IMR-90 (cell line): ENCODE results near the gene ANK3. TPM values are rescaled to one million over a fixed set of nuclear protein-coding genes. Genes with fewer than 3 reads are reported as not detected.
A peak's percentile ranks its signal among the peaks of the same experiment; 100 is the strongest.

Experiments used
- ATAC-seq: fragments of 200-7000 bp; cut with Tn5 transposase; 2 replicates; pipeline ENCODE4 v1.9.1; 2020; ENCODE audit warnings: low read depth, mild to moderate bottlenecking, moderate library complexity
- BruUV-seq: library from RNA; stranded (reverse); fragments of 400-500 nt; replicated peaks from 2 replicates; lab custom pipeline; 2021; lab: Mats Ljungman, UMichigan
- CTCF ChIA-PET: fragments of 300-600 bp; formaldehyde crosslinking; extraction: SDS; loops from one replicate; lab custom pipeline; 2021; ENCODE audit warnings: antibody characterized with exemption; lab: Yijun Ruan, JAX
- POLR2A ChIA-PET: fragments of 300-600 bp; sonication (Branson Sonifier 250); formaldehyde crosslinking; loops from one replicate; lab custom pipeline; 2022; ENCODE audit warnings: antibody characterized with exemption; ENCODE audit not compliant: unreplicated experiment; lab: Charles Lee
- DNase-seq: peaks from one replicate; pipeline ENCODE4 v3.0.0; 2013
- H2AFZ ChIP-seq: replicated peaks from 2 replicates; pipeline ENCODE3; 2013; ENCODE audit warnings: low read length, mild to moderate bottlenecking; ENCODE audit not compliant: poor library complexity
- H2AK5ac ChIP-seq: 2 replicates; pipeline ENCODE4 v1.6.1; 2013; ENCODE audit warnings: low read depth, low read length, inconsistent platforms
- H2AK9ac ChIP-seq: replicated peaks from 2 replicates; pipeline ENCODE3; 2013; ENCODE audit warnings: mild to moderate bottlenecking, low read depth, low read length, moderate library complexity; ENCODE audit not compliant: poor library complexity
- H2BK120ac ChIP-seq: 2 replicates; pipeline ENCODE4 v1.6.1; 2013; ENCODE audit warnings: low read depth, low read length, inconsistent platforms
- H2BK15ac ChIP-seq: 3 replicates; pipeline ENCODE4 v1.6.1; 2013; ENCODE audit warnings: low read depth, low read length, inconsistent platforms
- H2BK20ac ChIP-seq: 2 replicates; pipeline ENCODE4 v1.6.1; 2013; ENCODE audit warnings: low read depth, mild to moderate bottlenecking, inconsistent platforms, low read length, moderate library complexity
- H2BK5ac ChIP-seq: 2 replicates; pipeline ENCODE4 v1.6.1; 2013; ENCODE audit warnings: mild to moderate bottlenecking, low read depth, low read length, inconsistent platforms; ENCODE audit not compliant: poor library complexity, severe bottlenecking
- H3K14ac ChIP-seq: replicated peaks from 2 replicates; pipeline ENCODE4 v1.6.1; 2013; ENCODE audit warnings: low read depth, low read length, inconsistent platforms
- H3K18ac ChIP-seq: 2 replicates; pipeline ENCODE4 v1.6.1; 2013; ENCODE audit warnings: low read depth, low read length, control low read depth
- H3K23ac ChIP-seq: 2 replicates; pipeline ENCODE4 v1.6.1; 2013; ENCODE audit warnings: low read depth, low read length, inconsistent platforms
- H3K27ac ChIP-seq: 2 replicates; pipeline ENCODE4 v1.5.1; 2013; ENCODE audit warnings: mild to moderate bottlenecking, control low read depth, low read length; ENCODE audit not compliant: insufficient read depth
- H3K27me3 ChIP-seq: 2 replicates; pipeline ENCODE4 v1.6.1; 2013; ENCODE audit warnings: low read length; ENCODE audit not compliant: control insufficient read depth, insufficient read depth
- H3K36me3 ChIP-seq: 2 replicates; pipeline ENCODE4 v1.6.1; 2013; ENCODE audit warnings: low read length, mixed read lengths; ENCODE audit not compliant: control insufficient read depth, insufficient read depth
- H3K4ac ChIP-seq: 2 replicates; pipeline ENCODE4 v1.6.1; 2013; ENCODE audit warnings: low read depth, low read length, inconsistent platforms
- H3K4me1 ChIP-seq: 2 replicates; pipeline ENCODE4 v1.6.1; 2013; ENCODE audit warnings: low read length, mixed read lengths; ENCODE audit not compliant: control insufficient read depth, insufficient read depth
- H3K4me2 ChIP-seq: 2 replicates; pipeline ENCODE4 v1.6.1; 2013; ENCODE audit warnings: low read depth, mild to moderate bottlenecking, control low read depth, low read length, moderate library complexity
- H3K4me3 ChIP-seq: 2 replicates; pipeline ENCODE4 v1.5.1; 2013; ENCODE audit warnings: low read depth, mild to moderate bottlenecking, control low read depth, low read length, moderate library complexity; ENCODE audit not compliant: insufficient read depth
- H3K56ac ChIP-seq: 2 replicates; pipeline ENCODE4 v1.6.1; 2013; ENCODE audit warnings: low read length, inconsistent platforms; ENCODE audit not compliant: insufficient read depth; ENCODE audit errors: extremely low read depth
- H3K79me1 ChIP-seq, 2 experiments: 2 replicates each; pipeline ENCODE4 v1.6.1; 2013; ENCODE audit warnings: low read length in 2 of 2, inconsistent platforms in 1 of 2, low read depth in 1 of 2
- H3K9ac ChIP-seq: 2 replicates; pipeline ENCODE4 v1.6.1; 2013; ENCODE audit warnings: low read depth, low read length, control low read depth
- H3K9me1 ChIP-seq: 2 replicates; pipeline ENCODE4 v1.6.1; 2013; ENCODE audit warnings: low read length, inconsistent platforms; ENCODE audit not compliant: insufficient read depth
- H3K9me3 ChIP-seq: 2 replicates; pipeline ENCODE4 v1.6.1; 2013; ENCODE audit warnings: low read length; ENCODE audit not compliant: control insufficient read depth, insufficient read depth
- H4K20me1 ChIP-seq: 2 replicates; pipeline ENCODE4 v1.6.1; 2013; ENCODE audit warnings: low read length, inconsistent platforms; ENCODE audit not compliant: insufficient read depth
- H4K5ac ChIP-seq: 2 replicates; pipeline ENCODE4 v1.6.1; 2013; ENCODE audit warnings: mild to moderate bottlenecking, low read depth, low read length, control low read depth
- H4K8ac ChIP-seq, 2 experiments: 2 replicates each; pipeline ENCODE4 v1.6.1; 2013; ENCODE audit warnings: low read depth in 2 of 2, low read length in 2 of 2, control low read depth in 1 of 2, inconsistent platforms in 1 of 2
- H4K91ac ChIP-seq: 2 replicates; pipeline ENCODE4 v1.6.1; 2013; ENCODE audit warnings: low read depth, low read length, inconsistent platforms; ENCODE audit not compliant: insufficient read depth
- BHLHE40 ChIP-seq: fragments of 150-350 bp; IDR thresholded peaks from 2 replicates; pipeline ENCODE4 v1.6.1; 2016; ENCODE audit warnings: mild to moderate bottlenecking, low read depth, low read length
- CEBPB ChIP-seq: IDR thresholded peaks from 2 replicates; pipeline ENCODE4 v1.6.1; 2012; ENCODE audit warnings: low read depth, low read length, improper control_type of control experiment
- CHD1 ChIP-seq: IDR thresholded peaks from 2 replicates; pipeline ENCODE4 v1.6.1; 2012; ENCODE audit warnings: low read depth, low read length, improper control_type of control experiment
- CTCF ChIP-seq: conservative IDR thresholded peaks from 2 replicates; pipeline ENCODE4 v1.5.1; 2012; ENCODE audit warnings: mild to moderate bottlenecking, low read depth, low read length, improper control_type of control experiment
- ELK1 ChIP-seq: fragments of 150-350 bp; IDR thresholded peaks from 2 replicates; pipeline ENCODE4 v1.6.1; 2016; ENCODE audit warnings: low read depth, mild to moderate bottlenecking, low read length, moderate library complexity, borderline replicate concordance
- FOS ChIP-seq: fragments of 150-350 bp; IDR thresholded peaks from 2 replicates; pipeline ENCODE4 v1.6.1; 2016; ENCODE audit warnings: low read depth, low read length
- MAFK ChIP-seq: IDR thresholded peaks from 2 replicates; pipeline ENCODE4 v1.6.1; 2012; ENCODE audit warnings: low read depth, low read length, improper control_type of control experiment
- MAZ ChIP-seq: IDR thresholded peaks from 2 replicates; pipeline ENCODE4 v1.6.1; 2012; ENCODE audit warnings: low read depth, mild to moderate bottlenecking, low read length, improper control_type of control experiment, moderate library complexity, borderline replicate concordance
- NFE2L2 ChIP-seq: fragments of 150-350 bp; IDR thresholded peaks from 2 replicates; pipeline ENCODE4 v1.6.1; 2016; ENCODE audit warnings: low read depth, mild to moderate bottlenecking, low read length
- POLR2A ChIP-seq: IDR thresholded peaks from 2 replicates; pipeline ENCODE4 v1.6.1; 2012; ENCODE audit warnings: mild to moderate bottlenecking, low read depth, low read length
- RAD21 ChIP-seq: IDR thresholded peaks from 2 replicates; pipeline ENCODE4 v1.6.1; 2012; ENCODE audit warnings: low read length, improper control_type of control experiment
- RCOR1 ChIP-seq: IDR thresholded peaks from 2 replicates; pipeline ENCODE4 v1.6.1; 2012; ENCODE audit warnings: mild to moderate bottlenecking, low read length, improper control_type of control experiment; ENCODE audit not compliant: insufficient replicate concordance
- RFX5 ChIP-seq: IDR thresholded peaks from 2 replicates; pipeline ENCODE4 v1.8.0; 2012; ENCODE audit warnings: low read depth, mild to moderate bottlenecking, low read length, moderate library complexity
- USF2 ChIP-seq: fragments of 150-350 bp; IDR thresholded peaks from 2 replicates; pipeline ENCODE4 v1.6.1; 2017; ENCODE audit warnings: mild to moderate bottlenecking, antibody characterized with exemption, low read length, low read depth
- WGBS, 2 experiments: methylation state at CpG; one replicate each; pipeline versions ENCODE4 v1.1.5 to v1.1.7; 2013; ENCODE audit warnings: missing lambda C conversion rate in 2 of 2; ENCODE audit not compliant: insufficient read length in 1 of 2; ENCODE audit errors: extremely low coverage in 2 of 2; 5-methylcytosine and 5-hydroxymethylcytosine counted together
- dilution Hi-C: fragments of 300-500 bp; cut with HindIII; formaldehyde crosslinking; loops from one replicate; pipeline ENCODE4 v1.14.3; 2018; ENCODE audit warnings: low sequenced_read_pairs; ENCODE audit not compliant: unreplicated experiment
- in situ Hi-C: fragments of 300-500 bp; cut with MboI; formaldehyde crosslinking; loops from 3 replicates; pipeline ENCODE4 v1.14.3; 2019; ENCODE audit warnings: low sequenced_read_pairs, inconsistent platforms, mixed read lengths
- intact Hi-C: fragments of 100-400 bp; cut with micrococcal nuclease; formaldehyde crosslinking; loops from 2 replicates; pipeline ENCODE4 v1.10.0; 2022
- polyA plus RNA-seq, 3 experiments: library from polyadenylated mRNA; depleted of rRNA; stranded (reverse); fragments of >200 nt; gene quantifications; 2 replicates each; pipeline ENCODE4 v1.2.3, GENCODE V29; 2012; ENCODE audit warnings: low replicate concordance in 1 of 3
- total RNA-seq: library from RNA; depleted of rRNA; stranded (reverse); fragments of >200 nt; gene quantifications from 2 replicates; pipeline ENCODE4 v1.2.3, GENCODE V29; 2012

ANK3 gene
- total and polyA plus RNA-seq, 2 of the 4 experiments (the other 2 are of a cell fraction), result 0.63 to 1.8 TPM

DNA sequence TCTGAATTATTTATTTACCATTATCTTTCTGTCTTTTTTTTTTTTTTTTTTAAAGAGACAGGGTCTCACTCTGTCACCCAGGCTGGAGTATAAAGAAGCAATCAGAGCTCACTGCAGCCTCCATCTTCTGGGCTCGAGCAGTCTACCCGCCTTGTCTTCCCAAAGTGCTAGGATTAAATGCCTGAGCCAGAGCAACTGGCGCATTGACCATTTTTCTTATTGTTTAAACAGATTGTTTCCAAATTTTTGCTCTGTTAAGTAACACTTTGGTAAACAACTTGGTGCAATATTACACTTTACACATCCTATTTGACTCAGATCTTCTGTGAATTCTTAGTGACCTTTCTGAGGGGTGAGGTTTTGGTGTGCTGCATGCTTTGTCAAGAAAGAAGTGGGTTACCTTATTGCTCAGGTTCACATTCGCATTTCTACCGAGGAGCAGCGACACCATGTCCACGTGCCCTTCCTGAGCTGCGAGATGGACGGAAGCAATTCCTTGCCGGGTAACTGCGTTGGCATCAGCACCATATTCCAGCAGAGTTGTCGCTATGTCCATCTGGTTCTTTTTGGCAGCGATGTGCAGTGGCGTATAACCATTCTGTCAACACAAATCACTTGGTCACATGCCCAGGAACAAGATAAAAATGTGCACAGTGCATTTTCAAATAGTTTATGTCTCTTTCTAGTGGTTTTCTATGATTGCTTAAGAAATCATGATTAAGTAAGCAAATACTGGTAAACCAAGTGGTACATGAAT is 203.2 kb downstream of the ANK3 start:
- DNase-seq, result peak; percentile 7
- no TSS peak for BruUV-seq
- Histone ChIP-seq H2BK15ac (no peak overlapping the region), H3K4ac (peak overlapping the region; percentile 20; the same call in 1 of the 2 replicates), H3K18ac (no peak overlapping the region), H3K56ac (no peak overlapping the region), H3K4me3 (no peak overlapping the region), H4K5ac (no peak overlapping the region), H2AK5ac (peak overlapping the region; percentile 60; the same call in 1 of the 2 replicates), H3K27me3 (no peaks in the 10 kb centered on the region; the same call in 1 of the 2 replicates), H3K9me1 (peaks cover 3% of the 10 kb centered on the region), H2AK9ac (peak overlapping the region; percentile 74), H3K14ac (0 out of 2 replicates have a peak overlapping the region, but pooled peaks have one; percentile 67), H2BK120ac (no peak overlapping the region), H3K4me1 (peaks cover 3% of the 10 kb centered on the region; the same call in 1 of the 2 replicates), H4K8ac (0 out of 4 replicates have a peak overlapping the region, but pooled peaks of 1 of the 2 experiments have one; percentile 31), H3K9ac (no peak overlapping the region), H3K27ac (no peak overlapping the region), H3K79me1 (no peaks in the 10 kb centered on the region), H2BK5ac (no peak overlapping the region), H4K20me1 (no peaks in the 10 kb centered on the region), H3K23ac (peak overlapping the region; percentile 33; the same call in 1 of the 2 replicates), H2BK20ac (no peak overlapping the region), H3K4me2 (peak overlapping the region; percentile 6; the same call in 1 of the 2 replicates), H4K91ac (no peak overlapping the region), H2AFZ (peak overlapping the region; percentile 80), H3K9me3 (no peaks in the 10 kb centered on the region), H3K36me3 (no peaks in the 10 kb centered on the region)
- ATAC-seq, result peak; percentile 76
- in situ Hi-C loops, result no loop called here
- intact Hi-C loops, result no loop called here
- POLR2A ChIA-PET, result interaction anchor here (0.6 kb wide), 1 partner anchor 10 kb away, joined by 9 read pairs; no protein-coding TSS in a partner anchor
- WGBS, 2 experiments, result 37% methylated on average over 7 of the region's 14 CpGs; no CpG with 5 or more reads in 1 of the 2 experiments
- CTCF ChIA-PET, result interaction anchor here (0.5 to 0.6 kb wide), 2 partner anchors 46 to 86 kb away, joined by 3 to 5 read pairs; no protein-coding TSS in a partner anchor
- dilution Hi-C loops, result no loop called here
- no peak for TF ChIP-seq RAD21
- no peak for TF ChIP-seq USF2
- TF ChIP-seq RCOR1, result no peak
- TF ChIP-seq BHLHE40, result no peak
- no peak for TF ChIP-seq NFE2L2
- no peak for TF ChIP-seq RFX5
- no peak for TF ChIP-seq ELK1
- no peak for TF ChIP-seq CEBPB
- no peak for TF ChIP-seq CHD1
- TF ChIP-seq MAZ, result no peak
- TF ChIP-seq CTCF, result no peak
- no peak for TF ChIP-seq FOS
- no peak for TF ChIP-seq POLR2A
- no peak for TF ChIP-seq MAFK
